Astrocyte (in vitro differentiated cells and primary cell): ENCODE data around the gene PDHA1.

Experiments used
- CTCF ChIP-seq: IDR thresholded peaks from 2 replicates; pipeline ENCODE4 v1.5.1; 2011; ENCODE audit warnings: low read depth, mild to moderate bottlenecking, inconsistent platforms, low read length, moderate library complexity; ENCODE audit not compliant: insufficient read depth
- EZH2 ChIP-seq: IDR thresholded peaks from 2 replicates; pipeline ENCODE4 v1.6.1; 2012; ENCODE audit warnings: mild to moderate bottlenecking, low read length, inconsistent platforms; ENCODE audit not compliant: insufficient read depth

GRCh38 chrX:19370061-19370460, 26.3 kb downstream of the PDHA1 start:
- TF ChIP-seq EZH2 (no peak), CTCF (no peak)
